GM23338 (cell line): ENCODE data around the gene SKP1.

Experiments
- CREB1 ChIP-seq: fragments of 250-450 bp; sonication (Bioruptor Pico); IDR thresholded peaks from 2 replicates; pipeline ENCODE4 v1.5.0; 2020; ENCODE audit warnings: low read depth, mild to moderate bottlenecking, moderate library complexity
- CTCF ChIP-seq, 2 experiments: fragments of 200-600 bp in 1 of 2; sonication (generic) in 1 of 2; conservative IDR thresholded peaks; 2 replicates each; pipeline versions ENCODE4 v1.5.1 to v1.6.1; 2016 to 2017; ENCODE audit warnings: antibody characterized with exemption in 2 of 2, low read depth in 2 of 2, mild to moderate bottlenecking in 2 of 2, moderate library complexity in 1 of 2
- EZH2 ChIP-seq: fragments of 200-600 bp; sonication (generic); IDR thresholded peaks from one replicate; pipeline ENCODE4 v1.8.0; 2017; ENCODE audit warnings: antibody characterized with exemption, mild to moderate bottlenecking, low read depth; ENCODE audit not compliant: unreplicated experiment
- EZH2phosphoT487 ChIP-seq: fragments of 200-600 bp; sonication (generic); IDR thresholded peaks from one replicate; pipeline ENCODE4 v1.8.1; 2018; ENCODE audit warnings: antibody characterized with exemption; ENCODE audit not compliant: unreplicated experiment
- JUNB ChIP-seq: IDR thresholded peaks from one replicate; pipeline ENCODE4 v1.6.1; 2016; ENCODE audit warnings: antibody characterized with exemption; ENCODE audit not compliant: unreplicated experiment
- NANOG ChIP-seq: IDR thresholded peaks from 2 replicates; pipeline ENCODE4 v1.6.1; 2016; ENCODE audit warnings: antibody characterized with exemption, borderline replicate concordance
- POLR2AphosphoS5 ChIP-seq: IDR thresholded peaks from 2 replicates; pipeline ENCODE4 v1.6.1; 2016; ENCODE audit warnings: antibody characterized with exemption, low read depth
- REST ChIP-seq: IDR thresholded peaks from one replicate; pipeline ENCODE4 v1.6.1; 2018; ENCODE audit warnings: antibody characterized with exemption; ENCODE audit not compliant: unreplicated experiment
- STAT1 ChIP-seq: IDR thresholded peaks from one replicate; pipeline ENCODE4 v1.6.1; 2016; ENCODE audit warnings: antibody characterized with exemption; ENCODE audit not compliant: unreplicated experiment
- ZNF114 ChIP-seq: fragments of 250-450 bp; sonication (Bioruptor Pico); IDR thresholded peaks from 2 replicates; pipeline ENCODE4 v1.5.0; 2020; ENCODE audit warnings: mild to moderate bottlenecking, moderate library complexity
- ZNF331 ChIP-seq: fragments of 250-450 bp; sonication (Bioruptor Pico); IDR thresholded peaks from 2 replicates; pipeline ENCODE4 v1.5.0; 2020; ENCODE audit warnings: low read depth, mild to moderate bottlenecking, moderate library complexity

- TF ChIP-seq CTCF (conservative IDR thresholded peaks at IDR 0.05; ENCODE audit: low read depth in 2 of 2) (no peak), REST (no peak), EZH2 (no peak), JUNB (no peak), POLR2AphosphoS5 (no peak), CREB1 (no peak), EZH2phosphoT487 (no peak), STAT1 (no peak), NANOG (no peak), ZNF114 (CRISPR knock-in tag) (no peak), ZNF331 (CRISPR knock-in tag) (no peak)
Observed at GRCh38 chr5:134130239-134130945, 46.4 kb downstream of the SKP1 start.
